GM21529 (cell line): ENCODE measurements around the gene METTL4.
"Not testable (repeated sequence)": the region's sequence is repeated elsewhere in the genome, so short reads cannot be mapped to it uniquely, and the experiment has no call there.

Experiments
- ATAC-seq: cut with Tn5 transposase; IDR thresholded peaks from one replicate; pipeline ENCODE4 v1.9.1; 2021; ENCODE audit not compliant: unreplicated experiment

The METTL4 gene

DNA sequence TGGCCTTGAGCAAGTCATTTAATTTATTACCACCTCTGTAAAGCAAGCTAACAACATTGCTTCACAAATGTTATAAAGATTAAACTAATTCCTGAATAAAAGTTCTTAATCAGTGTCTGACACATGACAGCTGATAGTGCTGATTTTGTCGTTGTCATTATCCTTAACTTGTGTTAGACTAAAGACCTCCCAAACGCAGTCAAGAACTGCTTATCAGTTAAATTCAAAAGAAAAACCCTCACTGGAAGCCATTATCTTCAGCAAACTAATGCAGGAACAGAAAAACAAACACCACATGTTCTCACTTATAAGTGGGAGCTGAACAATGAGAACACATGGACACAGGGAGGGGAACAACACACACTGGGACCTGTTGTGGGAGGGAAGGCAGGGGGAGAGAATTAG is 46.5 kb downstream of the METTL4 start:
- not testable (repeated sequence) for ATAC-seq

DNA sequence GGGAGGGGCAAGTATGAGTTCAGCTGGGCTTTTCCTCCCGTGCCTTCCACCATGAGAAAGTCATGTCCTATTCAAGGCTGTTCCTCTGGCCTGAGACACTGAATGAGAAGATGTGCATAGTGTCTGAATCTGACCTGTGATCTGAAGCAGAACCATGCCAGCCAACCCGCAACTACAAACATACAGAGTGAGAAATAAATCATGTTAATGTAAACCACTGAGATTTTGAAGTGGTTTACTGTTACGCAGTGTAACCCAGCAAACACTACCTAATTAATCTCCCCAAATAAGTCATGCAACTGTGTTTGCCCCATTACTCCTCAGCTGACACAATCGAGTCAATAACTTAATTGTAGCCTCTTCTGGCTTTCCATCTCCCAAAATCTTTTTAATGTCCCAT is 49.2 kb downstream of the METTL4 start:
- no peak for ATAC-seq

DNA sequence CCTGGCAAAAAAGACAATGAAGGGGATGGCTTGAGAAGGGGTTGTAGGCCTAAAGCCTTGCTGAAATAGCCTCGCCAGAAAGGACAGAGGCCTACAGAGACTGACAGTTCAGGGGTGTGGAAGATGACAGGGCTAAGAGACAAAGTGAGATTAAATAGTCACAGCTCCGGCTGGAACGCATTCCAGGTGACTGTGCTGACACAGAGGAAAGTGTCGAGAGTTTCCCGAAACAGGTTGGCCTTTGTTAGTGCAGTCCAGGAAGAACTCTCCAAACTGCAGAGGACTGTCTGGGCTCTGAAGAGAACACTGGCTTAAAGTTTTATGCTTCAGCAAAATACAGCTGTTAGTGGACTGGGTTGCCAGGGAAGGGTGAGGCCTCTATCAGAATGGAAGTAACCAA is 52.8 kb downstream of the METTL4 start:
- no peak for ATAC-seq

DNA sequence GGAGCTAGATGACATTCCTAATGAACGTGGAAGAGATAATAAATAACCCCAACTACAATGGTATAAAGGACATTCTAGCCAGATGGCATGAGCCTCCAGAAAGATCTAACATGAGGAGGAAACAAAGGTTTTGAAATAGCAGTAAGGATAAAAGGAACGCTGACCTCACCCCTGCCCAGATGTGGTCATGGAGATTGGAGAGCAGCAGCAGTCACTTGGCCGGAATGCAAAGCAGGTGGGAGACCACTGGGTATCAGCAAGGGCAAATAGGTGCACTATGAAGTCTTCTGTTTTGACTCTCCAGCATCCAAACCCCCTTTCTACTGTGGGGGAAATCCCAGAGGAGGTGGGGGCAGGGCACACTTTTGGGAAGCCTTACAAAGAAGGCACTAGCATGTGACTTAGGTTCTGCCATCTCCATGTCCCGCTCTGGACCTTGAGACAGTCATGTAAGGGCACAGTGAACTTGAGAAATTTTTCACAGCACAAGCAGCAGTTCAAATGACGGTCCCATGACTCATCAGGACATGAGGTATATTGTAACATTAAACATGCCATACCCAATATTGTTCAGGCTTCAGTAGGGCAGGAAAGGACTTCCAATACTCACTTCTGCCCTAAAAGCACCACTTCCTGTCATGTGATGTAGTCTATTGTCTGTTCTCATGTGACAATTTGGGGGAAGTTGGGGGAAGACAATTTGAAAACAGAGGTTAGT is 55.2 kb downstream of the METTL4 start:
- peak; percentile 58 for ATAC-seq

DNA sequence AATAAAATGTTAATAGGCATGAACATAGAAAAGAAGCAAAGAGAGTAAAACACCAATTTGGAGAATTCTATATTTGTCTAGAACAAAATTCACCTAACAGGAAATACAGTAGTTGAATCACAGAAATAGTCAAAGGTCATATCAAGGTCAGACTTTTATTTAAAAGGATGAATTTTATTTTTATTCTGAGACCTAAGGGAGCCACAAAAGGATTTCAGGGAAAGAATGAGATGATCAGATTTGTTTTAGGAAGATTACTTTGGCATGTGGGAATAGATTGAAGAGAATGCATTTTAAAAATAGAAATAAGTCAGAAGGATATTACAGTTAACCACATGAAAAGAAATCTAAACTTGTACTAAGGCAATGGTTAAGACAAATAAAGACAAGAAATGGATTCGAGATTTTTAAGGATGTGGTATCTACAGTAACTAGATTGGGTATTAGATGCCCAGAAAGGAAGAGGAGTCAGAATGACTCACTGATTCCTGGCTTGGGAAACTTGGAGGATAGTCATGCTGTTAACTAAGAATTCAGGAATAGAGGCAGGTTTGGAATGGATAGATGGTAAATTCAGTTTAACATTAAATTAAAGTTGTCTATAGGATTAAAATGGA is 56.0 kb downstream of the METTL4 start:
- ATAC-seq: no peak

DNA sequence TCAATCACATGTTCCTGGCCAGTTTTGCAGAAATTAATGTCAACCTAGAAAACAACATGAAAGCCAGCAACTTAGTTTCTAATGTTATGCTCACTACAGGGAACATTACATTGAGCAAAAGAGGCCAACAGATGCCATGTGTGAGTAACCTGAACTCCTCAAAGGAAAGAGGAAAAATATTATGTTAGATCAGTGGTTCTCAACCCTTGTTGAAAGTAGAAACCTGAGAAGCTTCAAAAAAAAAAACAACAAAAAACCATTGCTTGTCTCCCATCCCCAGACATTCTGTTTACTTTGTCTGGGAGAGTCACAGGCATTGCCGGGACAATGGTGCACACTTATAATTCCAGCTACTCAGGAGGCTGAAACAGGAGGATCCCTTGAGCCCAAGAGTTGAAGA is 57.7 kb downstream of the METTL4 start:
- ATAC-seq: no peak

DNA sequence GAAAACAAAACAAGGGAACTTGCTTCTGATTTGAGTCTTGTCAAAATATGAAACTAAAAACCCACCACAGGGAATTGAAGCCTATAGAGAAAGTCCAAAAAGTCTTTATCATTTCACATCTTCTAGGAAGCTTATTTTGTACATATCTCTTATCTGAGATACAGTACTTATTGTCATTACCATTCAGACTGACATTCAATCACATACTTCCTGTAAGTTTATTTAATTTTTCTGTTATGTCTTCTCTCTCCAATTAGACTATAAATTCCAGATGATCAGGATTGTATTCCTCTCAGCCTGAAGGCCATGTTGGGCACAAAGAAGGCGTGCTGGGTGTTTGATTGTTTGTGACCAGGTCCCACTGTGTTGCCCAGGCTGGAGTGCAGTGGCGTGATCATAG is 59.2 kb downstream of the METTL4 start:
- no peak for ATAC-seq

DNA sequence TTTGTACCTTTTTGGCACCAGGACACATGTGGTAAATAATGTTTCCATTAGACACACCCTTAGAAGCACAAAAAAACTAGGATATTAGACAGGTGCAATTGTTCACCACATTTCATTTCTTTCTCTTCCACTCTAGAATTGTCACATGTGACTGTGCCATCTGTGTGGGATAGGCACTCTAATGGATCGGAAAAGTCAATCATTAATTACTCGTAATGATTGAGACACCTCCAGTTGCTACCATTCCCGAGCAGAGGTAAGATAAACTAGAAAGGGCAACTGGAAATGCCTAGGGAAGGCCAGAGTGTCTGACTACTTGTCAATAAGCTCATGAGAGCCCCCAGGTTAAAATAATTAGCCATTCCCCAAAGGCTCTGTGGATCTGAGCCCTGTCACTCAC is 59.9 kb downstream of the METTL4 start:
- no peak for ATAC-seq

DNA sequence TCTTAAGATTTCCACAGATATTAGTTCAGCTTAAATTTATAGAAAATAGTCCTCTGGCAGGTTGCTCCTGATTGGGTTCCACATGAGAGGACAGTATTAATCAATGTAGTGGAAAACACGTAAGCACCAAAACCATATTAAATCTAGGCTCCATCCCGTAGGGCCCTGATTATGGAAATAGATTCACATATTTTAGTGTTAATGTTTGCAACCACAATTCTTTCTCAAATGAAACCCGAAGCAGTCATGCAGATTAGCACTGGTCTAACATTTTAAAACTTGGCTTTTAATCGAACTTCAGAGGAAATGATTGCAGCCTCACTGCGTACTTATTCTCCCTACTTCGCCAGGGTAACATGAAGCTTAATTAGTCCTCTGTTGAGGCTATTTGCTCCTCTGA is 60.9 kb downstream of the METTL4 start:
- no peak for ATAC-seq

DNA sequence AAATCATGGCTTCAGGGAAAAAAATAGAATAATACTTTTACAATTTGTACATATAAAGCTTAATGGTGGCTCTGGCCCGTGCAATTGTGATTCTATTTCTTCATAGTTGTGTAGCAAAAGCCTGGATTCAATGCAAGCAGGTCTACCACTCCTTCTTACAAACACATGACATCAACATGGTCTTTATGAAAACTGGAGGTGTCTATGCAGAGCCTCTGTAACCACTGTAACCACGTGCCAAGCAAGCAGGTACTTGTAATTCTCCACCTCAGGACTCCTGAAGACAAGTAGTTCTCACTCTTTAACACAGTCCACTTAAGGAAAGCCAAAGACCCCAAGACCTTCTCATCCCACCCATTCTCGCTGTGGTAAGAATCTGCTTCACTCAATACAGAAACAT is 62.6 kb downstream of the METTL4 start:
- ATAC-seq: no peak

DNA sequence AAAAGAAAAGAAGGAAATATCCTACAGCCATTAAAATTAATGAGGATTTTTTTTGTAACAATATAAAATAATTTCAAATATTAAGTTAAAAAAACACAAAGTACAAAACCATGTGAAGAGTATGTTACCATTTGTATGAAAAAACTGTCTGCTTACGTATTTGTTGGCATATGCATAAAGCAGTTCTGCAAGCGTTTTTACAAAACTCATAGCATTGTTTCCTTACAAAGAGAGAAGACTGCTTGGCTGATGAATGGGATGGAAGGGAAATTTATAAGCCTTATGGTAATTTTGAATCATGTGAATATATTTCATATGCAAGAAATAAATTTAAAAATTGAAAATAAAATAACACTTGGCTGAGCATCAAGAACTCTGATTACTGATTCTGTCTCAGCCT is 63.1 kb downstream of the METTL4 start:
- no peak for ATAC-seq

DNA sequence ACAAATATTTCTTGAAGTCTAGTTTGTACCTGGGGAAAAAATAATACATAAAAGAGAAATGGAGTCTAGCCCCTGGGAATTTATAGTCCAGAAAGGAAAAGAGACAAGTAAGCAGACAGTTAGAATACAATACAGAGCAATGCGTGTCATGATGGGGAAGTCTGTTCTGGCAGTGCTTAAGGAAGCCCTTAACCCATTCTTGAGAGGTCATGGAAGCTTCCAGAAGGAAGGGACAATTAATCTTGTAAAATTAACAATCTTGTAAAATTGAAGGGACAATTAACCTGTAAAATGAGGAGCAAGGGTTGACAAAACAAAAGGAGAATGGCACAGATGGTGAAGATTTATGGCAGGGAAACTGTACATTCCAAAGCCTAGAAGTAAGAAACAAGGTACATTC is 66.7 kb downstream of the METTL4 start:
- ATAC-seq: no peak

DNA sequence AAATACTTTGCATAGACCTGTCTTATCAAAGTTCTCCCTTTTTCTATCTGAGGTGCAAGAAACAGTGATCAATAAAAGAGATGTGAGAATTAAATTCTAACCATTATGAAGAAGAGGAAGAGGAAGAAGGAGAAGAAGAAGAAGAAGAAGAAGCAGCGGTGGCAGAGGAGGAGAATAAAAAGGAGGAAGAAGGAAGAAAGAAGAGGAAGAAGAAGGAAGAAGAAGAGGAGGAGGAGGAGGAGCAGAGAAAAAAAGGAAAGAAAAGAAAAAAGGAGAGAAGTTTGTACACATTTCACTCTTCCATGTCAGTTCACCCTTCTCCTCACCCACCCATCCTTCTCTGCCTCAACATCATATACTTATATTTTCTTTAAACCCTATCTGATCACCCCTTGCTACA is 68.4 kb downstream of the METTL4 start:
- no peak for ATAC-seq

DNA sequence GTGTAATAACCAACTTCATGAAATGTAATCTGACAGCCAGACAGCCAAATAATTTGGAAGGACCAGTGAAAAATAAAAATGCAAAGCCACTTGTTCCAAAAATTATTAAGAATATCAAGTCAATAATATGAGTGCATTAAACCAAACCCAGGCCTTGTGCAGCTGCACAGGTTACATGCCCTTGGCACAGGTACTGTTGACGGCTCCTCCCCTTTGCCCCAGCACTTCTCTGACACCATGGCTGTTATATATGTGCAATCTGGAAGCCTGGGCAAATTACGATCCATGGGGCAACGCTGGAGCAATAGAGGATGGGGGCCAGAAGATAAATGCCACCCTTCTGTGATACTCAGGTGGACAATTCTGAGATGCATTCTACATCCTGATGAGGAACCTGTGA is 68.9 kb downstream of the METTL4 start:
- no peak for ATAC-seq

DNA sequence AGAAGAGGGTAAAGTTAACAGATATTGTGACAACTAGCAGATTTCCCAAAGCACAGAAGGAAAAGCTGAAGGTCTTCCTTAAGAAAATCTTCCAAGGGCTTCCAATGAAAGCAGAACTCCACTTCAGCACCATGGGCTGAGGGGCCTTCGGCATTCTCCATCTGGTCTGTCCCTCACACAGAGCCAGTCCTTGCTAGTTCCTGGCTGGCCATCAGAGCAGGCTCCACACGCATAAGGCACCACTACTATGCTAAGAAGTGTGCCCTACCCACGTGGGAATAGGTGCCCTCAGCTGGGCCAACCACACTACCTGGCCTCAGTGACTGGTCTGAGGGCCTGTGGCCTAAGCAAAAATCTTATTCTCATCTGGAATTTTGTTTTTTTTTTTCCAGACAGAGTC is 73.5 kb downstream of the METTL4 start:
- no peak for ATAC-seq

DNA sequence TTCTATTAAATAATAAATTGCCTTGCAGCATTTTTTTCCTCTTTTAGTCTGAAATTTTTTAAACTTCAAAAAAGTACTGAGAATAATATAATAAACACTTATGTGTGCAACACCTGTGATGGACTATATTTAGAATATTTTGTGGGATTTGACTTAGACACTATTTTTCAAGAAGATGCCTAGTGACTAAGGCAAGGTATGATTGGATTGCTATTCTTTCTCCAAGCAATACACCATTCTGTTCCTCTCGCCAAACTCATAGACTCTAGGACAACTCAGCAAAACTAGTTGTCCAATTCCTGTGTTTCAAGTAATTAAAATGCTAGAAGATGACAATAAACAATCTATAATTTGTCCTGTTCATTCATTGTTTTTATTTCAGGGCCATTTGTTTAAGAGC is 75.9 kb downstream of the METTL4 start:
- ATAC-seq: no peak

DNA sequence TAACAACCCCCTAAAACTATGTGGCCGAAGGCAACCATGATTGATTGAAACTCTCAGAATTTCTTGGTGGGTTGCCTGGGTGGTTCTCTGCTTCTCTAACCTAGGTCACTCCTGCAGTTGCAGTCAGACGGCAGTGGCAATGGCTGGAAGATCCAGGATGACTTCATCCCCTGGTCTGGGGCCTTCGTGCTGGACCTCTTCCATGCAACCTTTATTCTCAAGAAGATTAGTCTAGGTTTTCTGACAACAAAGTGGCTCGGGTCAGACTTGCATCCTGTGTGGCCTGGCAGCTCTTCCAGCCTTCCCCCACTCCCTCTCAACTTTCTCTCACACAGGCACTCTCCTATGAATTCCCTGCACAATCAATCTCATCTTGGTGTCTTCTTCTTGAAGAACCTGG is 76.4 kb downstream of the METTL4 start:
- ATAC-seq: no peak
